Astrocyte (in vitro differentiated cells and primary cell): ENCODE results near the gene TMEM8B.

Experiments
- EZH2 ChIP-seq: IDR thresholded peaks from 2 replicates; pipeline ENCODE4 v1.6.1; 2012; ENCODE audit warnings: mild to moderate bottlenecking, low read length, inconsistent platforms; ENCODE audit not compliant: insufficient read depth
- TF ChIP-seq, protein P1 (sequence below): IDR thresholded peaks from 2 replicates; pipeline ENCODE4 v1.5.1; 2011; ENCODE audit warnings: low read depth, mild to moderate bottlenecking, inconsistent platforms, low read length, moderate library complexity; ENCODE audit not compliant: insufficient read depth

GRCh38 chr9:35908504-35909125 is 79.6 kb downstream of the TMEM8B start:
- TF ChIP-seq, protein P1, sequence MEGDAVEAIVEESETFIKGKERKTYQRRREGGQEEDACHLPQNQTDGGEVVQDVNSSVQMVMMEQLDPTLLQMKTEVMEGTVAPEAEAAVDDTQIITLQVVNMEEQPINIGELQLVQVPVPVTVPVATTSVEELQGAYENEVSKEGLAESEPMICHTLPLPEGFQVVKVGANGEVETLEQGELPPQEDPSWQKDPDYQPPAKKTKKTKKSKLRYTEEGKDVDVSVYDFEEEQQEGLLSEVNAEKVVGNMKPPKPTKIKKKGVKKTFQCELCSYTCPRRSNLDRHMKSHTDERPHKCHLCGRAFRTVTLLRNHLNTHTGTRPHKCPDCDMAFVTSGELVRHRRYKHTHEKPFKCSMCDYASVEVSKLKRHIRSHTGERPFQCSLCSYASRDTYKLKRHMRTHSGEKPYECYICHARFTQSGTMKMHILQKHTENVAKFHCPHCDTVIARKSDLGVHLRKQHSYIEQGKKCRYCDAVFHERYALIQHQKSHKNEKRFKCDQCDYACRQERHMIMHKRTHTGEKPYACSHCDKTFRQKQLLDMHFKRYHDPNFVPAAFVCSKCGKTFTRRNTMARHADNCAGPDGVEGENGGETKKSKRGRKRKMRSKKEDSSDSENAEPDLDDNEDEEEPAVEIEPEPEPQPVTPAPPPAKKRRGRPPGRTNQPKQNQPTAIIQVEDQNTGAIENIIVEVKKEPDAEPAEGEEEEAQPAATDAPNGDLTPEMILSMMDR, result no peak
- TF ChIP-seq EZH2, result no peak
